ENCODE data around the gene ACOT7. TPM values are rescaled to one million over a fixed set of nuclear protein-coding genes. Genes with fewer than 3 reads are reported as not detected.

Gene ACOT7
- total and polyA plus RNA-seq, 2 of the 13 experiments (the other 11 are each of a cell fraction or from before 2014, with no cell fraction given): 33.0 to 55.8 TPM

- TF ChIP-seq AHDC1 (CRISPR knock-in tag; IDR thresholded peaks at IDR 0.05; ENCODE audit: borderline replicate concordance) (no peak), GABPB1 (CRISPR knock-in tag; IDR thresholded peaks at IDR 0.05) (0 out of 2 replicates have a peak, but pooled peaks have one; percentile 20), HMG20B (CRISPR knock-in tag; conservative IDR thresholded peaks at IDR 0.05) (no peak; the same call in 1 of the 2 replicates), RBM22 (optimal IDR thresholded peaks at IDR 0.05; ENCODE audit: low read length) (no peak), ZNF672 (CRISPR knock-in tag; IDR thresholded peaks at IDR 0.05) (no peak), CREBL2 (CRISPR knock-in tag; IDR thresholded peaks at IDR 0.05; ENCODE audit: borderline replicate concordance) (no peak), SMC3 (IDR thresholded peaks at IDR 0.05; ENCODE audit: low read length) (no peak), ZNF550 (CRISPR knock-in tag; IDR thresholded peaks at IDR 0.05; ENCODE audit: borderline replicate concordance) (no peak), ELF3 (CRISPR knock-in tag; IDR thresholded peaks at IDR 0.05) (0 out of 2 replicates have a peak, but pooled peaks have one; percentile 34), SOX6 (IDR thresholded peaks at IDR 0.05) (no peak), SOX6 (CRISPR knock-in tag; IDR thresholded peaks at IDR 0.05) (peak; percentile 74), BRCA1 (CRISPR knock-in tag; IDR thresholded peaks at IDR 0.05) (no peak), DNMT1 (CRISPR knock-in tag; IDR thresholded peaks at IDR 0.05) (no peak), ZNF414 (CRISPR knock-in tag; IDR thresholded peaks at IDR 0.05) (no peak), HNRNPL (IDR thresholded peaks at IDR 0.05; ENCODE audit: low read depth, low read length) (peak; percentile 81; the same call in 1 of the 2 replicates), MXD3 (CRISPR knock-in tag; IDR thresholded peaks at IDR 0.05) (no peak; the same call in 1 of the 2 replicates), KLF12 (CRISPR knock-in tag; IDR thresholded peaks at IDR 0.05; ENCODE audit: borderline replicate concordance) (no peak), FOXP1 (IDR thresholded peaks at IDR 0.05) (no peak), FOXP1 (CRISPR knock-in tag; IDR thresholded peaks at IDR 0.05) (0 out of 2 replicates have a peak, but pooled peaks have one; percentile 12), SP5 (CRISPR knock-in tag; IDR thresholded peaks at IDR 0.05; ENCODE audit: borderline replicate concordance, low read depth) (peak; percentile 71), SAP130 (CRISPR knock-in tag; IDR thresholded peaks at IDR 0.05; ENCODE audit: low read depth) (peak; percentile 85), MLLT10 (CRISPR knock-in tag; IDR thresholded peaks at IDR 0.05) (no peak)
These were observed 34.1 kb downstream of the ACOT7 start (continued) for GRCh38 chr1:6359216-6360116.

All from HepG2 (cell line).